Epithelial cell of esophagus (primary cell): ENCODE data around the gene AVEN.
"Not testable (repeated sequence)": the region's sequence is repeated elsewhere in the genome, so short reads cannot be mapped to it uniquely, and the experiment has no call there.

Experiments
- DNase-seq: peaks from one replicate; pipeline ENCODE4 v3.0.0; 2010; ENCODE audit warnings: low read depth
- H3K4me3 ChIP-seq: 2 replicates; pipeline ENCODE4 v1.5.1; 2011; ENCODE audit warnings: mild to moderate bottlenecking, low read length, control low read depth
- TF ChIP-seq, protein P1 (sequence below): IDR thresholded peaks from 2 replicates; pipeline ENCODE4 v1.5.1; 2011; ENCODE audit warnings: low read depth, mild to moderate bottlenecking, low read length, control low read depth, inconsistent platforms; ENCODE audit not compliant: insufficient read depth; ENCODE audit errors: missing control alignments

AVEN gene

GRCh38 chr15:33831646-33832045 lies 207.4 kb downstream of the AVEN start:
- TF ChIP-seq, protein P1, sequence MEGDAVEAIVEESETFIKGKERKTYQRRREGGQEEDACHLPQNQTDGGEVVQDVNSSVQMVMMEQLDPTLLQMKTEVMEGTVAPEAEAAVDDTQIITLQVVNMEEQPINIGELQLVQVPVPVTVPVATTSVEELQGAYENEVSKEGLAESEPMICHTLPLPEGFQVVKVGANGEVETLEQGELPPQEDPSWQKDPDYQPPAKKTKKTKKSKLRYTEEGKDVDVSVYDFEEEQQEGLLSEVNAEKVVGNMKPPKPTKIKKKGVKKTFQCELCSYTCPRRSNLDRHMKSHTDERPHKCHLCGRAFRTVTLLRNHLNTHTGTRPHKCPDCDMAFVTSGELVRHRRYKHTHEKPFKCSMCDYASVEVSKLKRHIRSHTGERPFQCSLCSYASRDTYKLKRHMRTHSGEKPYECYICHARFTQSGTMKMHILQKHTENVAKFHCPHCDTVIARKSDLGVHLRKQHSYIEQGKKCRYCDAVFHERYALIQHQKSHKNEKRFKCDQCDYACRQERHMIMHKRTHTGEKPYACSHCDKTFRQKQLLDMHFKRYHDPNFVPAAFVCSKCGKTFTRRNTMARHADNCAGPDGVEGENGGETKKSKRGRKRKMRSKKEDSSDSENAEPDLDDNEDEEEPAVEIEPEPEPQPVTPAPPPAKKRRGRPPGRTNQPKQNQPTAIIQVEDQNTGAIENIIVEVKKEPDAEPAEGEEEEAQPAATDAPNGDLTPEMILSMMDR = no peak
- DNase-seq = no peak
- no peak overlapping the region for H3K4me3 ChIP-seq

DNA sequence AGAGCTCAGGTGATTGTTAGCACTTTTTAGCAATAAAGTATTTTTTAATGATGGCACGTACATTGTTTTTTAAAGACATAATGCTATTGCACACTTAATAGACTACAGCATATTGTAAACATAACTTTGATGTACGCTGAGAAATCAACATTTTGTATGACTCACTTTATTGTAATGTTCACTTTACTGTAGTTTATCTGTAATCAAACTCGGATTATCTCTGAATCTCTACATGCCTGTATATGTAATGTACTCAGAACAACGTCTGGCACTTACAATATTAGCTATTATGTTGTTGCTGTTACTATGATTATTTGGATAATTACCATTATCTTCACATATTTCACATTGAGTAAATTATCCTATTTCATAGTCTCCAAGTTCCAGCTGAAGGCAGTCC lies 208.7 kb downstream of the AVEN start:
- TF ChIP-seq, protein P1 = no peak
- DNase-seq = no peak
- no peak overlapping the region for H3K4me3 ChIP-seq

DNA sequence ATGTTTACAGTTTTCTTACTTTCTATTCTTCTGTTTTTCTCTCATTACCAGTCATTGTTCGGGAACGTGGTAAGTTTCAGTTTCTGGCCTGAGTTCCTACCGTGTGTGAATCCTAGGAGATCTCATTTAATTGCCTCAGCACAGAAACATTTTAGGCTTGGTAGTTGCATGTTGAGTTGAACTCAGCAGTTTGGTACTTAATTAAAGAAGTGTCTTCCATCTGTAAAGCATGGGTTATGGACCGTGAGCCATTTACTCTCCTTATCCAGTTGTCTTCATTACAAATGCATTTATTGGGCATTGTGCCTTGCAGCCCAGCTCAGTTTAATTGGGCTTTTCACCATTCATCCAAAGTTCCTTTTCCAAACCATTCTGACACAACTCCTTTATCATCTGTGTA lies 212.8 kb downstream of the AVEN start:
- H3K4me3 ChIP-seq = no peak overlapping the region
- TF ChIP-seq, protein P1 = no peak
- DNase-seq = no peak

- TF ChIP-seq, protein P1 = no peak
- no peak overlapping the region for H3K4me3 ChIP-seq
- DNase-seq = no peak
Measured at GRCh38 chr15:33825453-33825852, 213.6 kb downstream of the AVEN start.

DNA sequence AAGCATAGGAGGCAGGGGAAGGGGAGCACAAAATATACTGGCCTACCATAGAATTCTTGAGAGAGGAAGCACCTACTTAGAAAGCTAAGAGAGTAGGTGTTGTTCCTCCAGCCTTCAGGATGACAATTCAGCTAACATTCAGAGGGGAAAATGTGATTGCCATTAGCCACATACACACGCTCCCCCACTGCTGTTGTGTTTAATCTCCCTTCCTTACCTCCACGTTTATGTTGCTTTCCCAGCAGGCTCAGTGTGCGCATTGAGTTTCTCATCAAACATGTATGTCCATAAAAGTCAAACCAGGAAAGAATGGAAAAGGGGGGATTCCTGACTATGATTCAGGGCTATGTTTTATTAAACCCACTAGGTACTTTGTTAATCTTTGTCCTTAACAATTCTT lies 215.9 kb downstream of the AVEN start:
- no peak for DNase-seq
- TF ChIP-seq, protein P1 = no peak
- no peak overlapping the region for H3K4me3 ChIP-seq

GRCh38 chr15:33822479-33822878 lies 216.5 kb downstream of the AVEN start:
- no peak overlapping the region for H3K4me3 ChIP-seq
- no peak for DNase-seq
- TF ChIP-seq, protein P1 = no peak

DNA sequence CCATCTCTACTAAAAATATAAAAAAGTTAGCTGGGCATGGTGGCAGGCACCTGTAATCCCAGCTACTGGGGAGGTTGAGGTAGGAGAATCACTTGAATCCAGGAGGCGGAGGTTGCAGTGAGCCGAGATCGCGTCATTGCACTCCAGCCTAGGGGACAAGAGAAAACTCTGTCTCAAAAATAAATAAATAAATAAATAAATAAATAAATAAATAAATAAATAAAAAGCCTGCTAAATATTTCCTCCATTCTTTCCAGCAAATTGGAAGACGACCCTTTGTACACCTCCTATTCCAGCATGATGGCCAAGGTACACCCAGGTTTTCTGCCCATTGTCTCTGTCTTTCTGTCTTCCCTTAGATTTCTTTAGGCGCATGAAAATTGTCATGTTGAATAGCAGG lies 219.5 kb downstream of the AVEN start:
- DNase-seq, H3K4me3 ChIP-seq: not testable (repeated sequence)
